ENCODE results near the gene ZNF862. TPM values are rescaled to one million over a fixed set of nuclear protein-coding genes. Genes with fewer than 3 reads are reported as not detected.
A peak's percentile ranks its signal among the peaks of the same experiment; 100 is the strongest.

ZNF862 gene
- total and polyA plus RNA-seq, 2 experiments from 2014 or later, result 0.94 to 2.3 TPM

DNA sequence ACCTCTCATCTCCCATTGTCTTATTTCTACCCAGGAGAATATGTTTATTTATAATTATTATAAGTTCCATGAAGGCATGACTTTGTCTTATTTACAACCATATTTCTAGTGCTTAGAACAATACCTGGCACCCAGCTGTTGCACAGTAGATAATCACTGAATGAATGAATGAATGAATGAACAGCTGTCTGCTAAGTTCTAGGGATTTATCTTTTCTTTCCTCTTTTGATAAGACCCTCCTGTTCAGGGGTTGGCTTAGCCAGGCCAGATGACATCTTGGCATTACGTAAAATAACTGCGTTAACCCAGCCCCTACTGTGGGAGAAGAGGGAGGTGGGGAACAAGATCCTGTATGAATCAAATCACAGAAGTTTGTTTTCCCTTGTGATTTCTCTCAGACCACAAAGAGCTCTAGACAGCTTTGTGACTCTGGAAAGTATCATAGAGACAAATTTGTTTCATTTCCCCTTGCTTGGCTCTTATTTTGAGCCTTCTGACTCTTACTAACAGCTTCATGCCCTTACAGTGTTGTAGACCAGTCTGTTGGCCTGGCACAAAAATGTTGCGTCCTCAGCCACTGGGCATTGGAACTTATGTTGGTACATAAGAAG lies 8.4 kb downstream of the ZNF862 start:
- H4K20me1 ChIP-seq (replicated peaks; ENCODE audit: insufficient read depth), result peaks cover 1% of the 10 kb centered on the region; the same call in 1 of the 2 replicates
- H3K27ac Mint-ChIP-seq, result no peak overlapping the region
- H3K9me3 Mint-ChIP-seq, result no peaks in the 10 kb centered on the region
- no peak for DNase-seq (ENCODE audit: low spot score)
- TF ChIP-seq POLR2AphosphoS5 (IDR thresholded peaks at IDR 0.05; ENCODE audit: low read depth), result no peak
- TF ChIP-seq, protein P1, sequence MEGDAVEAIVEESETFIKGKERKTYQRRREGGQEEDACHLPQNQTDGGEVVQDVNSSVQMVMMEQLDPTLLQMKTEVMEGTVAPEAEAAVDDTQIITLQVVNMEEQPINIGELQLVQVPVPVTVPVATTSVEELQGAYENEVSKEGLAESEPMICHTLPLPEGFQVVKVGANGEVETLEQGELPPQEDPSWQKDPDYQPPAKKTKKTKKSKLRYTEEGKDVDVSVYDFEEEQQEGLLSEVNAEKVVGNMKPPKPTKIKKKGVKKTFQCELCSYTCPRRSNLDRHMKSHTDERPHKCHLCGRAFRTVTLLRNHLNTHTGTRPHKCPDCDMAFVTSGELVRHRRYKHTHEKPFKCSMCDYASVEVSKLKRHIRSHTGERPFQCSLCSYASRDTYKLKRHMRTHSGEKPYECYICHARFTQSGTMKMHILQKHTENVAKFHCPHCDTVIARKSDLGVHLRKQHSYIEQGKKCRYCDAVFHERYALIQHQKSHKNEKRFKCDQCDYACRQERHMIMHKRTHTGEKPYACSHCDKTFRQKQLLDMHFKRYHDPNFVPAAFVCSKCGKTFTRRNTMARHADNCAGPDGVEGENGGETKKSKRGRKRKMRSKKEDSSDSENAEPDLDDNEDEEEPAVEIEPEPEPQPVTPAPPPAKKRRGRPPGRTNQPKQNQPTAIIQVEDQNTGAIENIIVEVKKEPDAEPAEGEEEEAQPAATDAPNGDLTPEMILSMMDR (conservative IDR thresholded peaks at IDR 0.05; ENCODE audit: low read depth in 2 of 2), result no peak
- no peaks in the 10 kb centered on the region for H3K36me3 ChIP-seq (ENCODE audit: insufficient read depth)
- no peaks in the 10 kb centered on the region for H3K4me1 ChIP-seq (ENCODE audit: insufficient read depth)
- H3K4me1 Mint-ChIP-seq, result peaks cover 8% of the 10 kb centered on the region
- H3K36me3 Mint-ChIP-seq (ENCODE audit: low read depth), result no peaks in the 10 kb centered on the region
- ATAC-seq, result no peak
- H3K27ac ChIP-seq (ENCODE audit: low read depth), result no peak overlapping the region
- no peak overlapping the region for H2AFZ ChIP-seq
- H3K4me3 ChIP-seq, result no peak overlapping the region
- no peaks in the 10 kb centered on the region for H3K9me2 ChIP-seq (ENCODE audit: insufficient read depth)
- H3F3A ChIP-seq (replicated peaks; ENCODE audit: low read depth), result no peaks in the 10 kb centered on the region
- no peaks in the 10 kb centered on the region for H3K79me2 ChIP-seq (replicated peaks; ENCODE audit: insufficient read depth)
- H3K4me2 ChIP-seq, result no peak overlapping the region
- peaks cover 8% of the 10 kb centered on the region; the same call in 1 of the 2 replicates for H3K27me3 ChIP-seq (ENCODE audit: insufficient read depth)
- H3K27me3 Mint-ChIP-seq (ENCODE audit: insufficient read depth, low read depth, poor library complexity), result peaks cover 3% of the 10 kb centered on the region
- no peak overlapping the region for H3K4me3 Mint-ChIP-seq

DNA sequence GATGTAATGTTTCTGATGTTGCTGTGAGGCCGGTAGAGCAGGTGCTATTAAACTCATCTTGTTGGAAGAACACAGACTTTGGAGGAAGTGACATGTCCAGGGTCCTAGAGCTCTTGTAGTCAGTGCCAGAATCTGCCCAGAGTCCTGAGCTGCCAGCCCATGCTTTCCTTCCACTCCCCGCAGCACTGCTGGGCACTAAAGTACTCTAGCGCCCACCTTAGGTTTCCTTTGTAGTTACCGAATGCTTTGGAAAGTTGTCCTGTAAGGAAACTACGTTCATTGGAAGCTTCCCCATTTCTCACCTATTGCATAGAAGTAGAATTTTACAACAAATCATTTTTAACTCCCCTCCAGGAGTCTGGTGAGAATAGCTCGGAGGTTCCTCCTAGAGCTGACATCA lies 11.0 kb downstream of the ZNF862 start:
- Histone ChIP-seq H3K79me2 (replicated peaks; ENCODE audit: insufficient read depth) (no peaks in the 10 kb centered on the region), H3K36me3 (ENCODE audit: insufficient read depth) (no peaks in the 10 kb centered on the region), H3F3A (replicated peaks; ENCODE audit: low read depth) (no peaks in the 10 kb centered on the region), H3K27ac (ENCODE audit: low read depth) (no peak overlapping the region), H3K9me2 (ENCODE audit: insufficient read depth) (no peaks in the 10 kb centered on the region), H3K4me1 (ENCODE audit: insufficient read depth) (peaks cover 3% of the 10 kb centered on the region; the same call in 1 of the 2 replicates), H4K20me1 (replicated peaks; ENCODE audit: insufficient read depth) (no peaks in the 10 kb centered on the region; the same call in 1 of the 2 replicates), H3K27me3 (ENCODE audit: insufficient read depth) (no peaks in the 10 kb centered on the region), H3K4me2 (no peak overlapping the region), H2AFZ (no peak overlapping the region), H3K4me3 (no peak overlapping the region)
- Mint-ChIP-seq H3K27me3 (ENCODE audit: insufficient read depth, low read depth, poor library complexity) (peaks cover 8% of the 10 kb centered on the region), H3K9me3 (no peaks in the 10 kb centered on the region), H3K36me3 (ENCODE audit: low read depth) (no peaks in the 10 kb centered on the region), H3K27ac (no peak overlapping the region), H3K4me3 (no peak overlapping the region), H3K4me1 (peaks cover 12% of the 10 kb centered on the region)
- ATAC-seq (peak; percentile 81), DNase-seq (ENCODE audit: low spot score) (peak; percentile 72)
- TF ChIP-seq, protein P2, sequence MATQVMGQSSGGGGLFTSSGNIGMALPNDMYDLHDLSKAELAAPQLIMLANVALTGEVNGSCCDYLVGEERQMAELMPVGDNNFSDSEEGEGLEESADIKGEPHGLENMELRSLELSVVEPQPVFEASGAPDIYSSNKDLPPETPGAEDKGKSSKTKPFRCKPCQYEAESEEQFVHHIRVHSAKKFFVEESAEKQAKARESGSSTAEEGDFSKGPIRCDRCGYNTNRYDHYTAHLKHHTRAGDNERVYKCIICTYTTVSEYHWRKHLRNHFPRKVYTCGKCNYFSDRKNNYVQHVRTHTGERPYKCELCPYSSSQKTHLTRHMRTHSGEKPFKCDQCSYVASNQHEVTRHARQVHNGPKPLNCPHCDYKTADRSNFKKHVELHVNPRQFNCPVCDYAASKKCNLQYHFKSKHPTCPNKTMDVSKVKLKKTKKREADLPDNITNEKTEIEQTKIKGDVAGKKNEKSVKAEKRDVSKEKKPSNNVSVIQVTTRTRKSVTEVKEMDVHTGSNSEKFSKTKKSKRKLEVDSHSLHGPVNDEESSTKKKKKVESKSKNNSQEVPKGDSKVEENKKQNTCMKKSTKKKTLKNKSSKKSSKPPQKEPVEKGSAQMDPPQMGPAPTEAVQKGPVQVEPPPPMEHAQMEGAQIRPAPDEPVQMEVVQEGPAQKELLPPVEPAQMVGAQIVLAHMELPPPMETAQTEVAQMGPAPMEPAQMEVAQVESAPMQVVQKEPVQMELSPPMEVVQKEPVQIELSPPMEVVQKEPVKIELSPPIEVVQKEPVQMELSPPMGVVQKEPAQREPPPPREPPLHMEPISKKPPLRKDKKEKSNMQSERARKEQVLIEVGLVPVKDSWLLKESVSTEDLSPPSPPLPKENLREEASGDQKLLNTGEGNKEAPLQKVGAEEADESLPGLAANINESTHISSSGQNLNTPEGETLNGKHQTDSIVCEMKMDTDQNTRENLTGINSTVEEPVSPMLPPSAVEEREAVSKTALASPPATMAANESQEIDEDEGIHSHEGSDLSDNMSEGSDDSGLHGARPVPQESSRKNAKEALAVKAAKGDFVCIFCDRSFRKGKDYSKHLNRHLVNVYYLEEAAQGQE (IDR thresholded peaks at IDR 0.05; ENCODE audit: unreplicated experiment), result no peak
- TF ChIP-seq POLR2AphosphoS5 (IDR thresholded peaks at IDR 0.05; ENCODE audit: low read depth) (no peak), CREB1 (CRISPR knock-in tag; IDR thresholded peaks at IDR 0.05; ENCODE audit: low read depth) (no peak)
- TF ChIP-seq, protein P3, sequence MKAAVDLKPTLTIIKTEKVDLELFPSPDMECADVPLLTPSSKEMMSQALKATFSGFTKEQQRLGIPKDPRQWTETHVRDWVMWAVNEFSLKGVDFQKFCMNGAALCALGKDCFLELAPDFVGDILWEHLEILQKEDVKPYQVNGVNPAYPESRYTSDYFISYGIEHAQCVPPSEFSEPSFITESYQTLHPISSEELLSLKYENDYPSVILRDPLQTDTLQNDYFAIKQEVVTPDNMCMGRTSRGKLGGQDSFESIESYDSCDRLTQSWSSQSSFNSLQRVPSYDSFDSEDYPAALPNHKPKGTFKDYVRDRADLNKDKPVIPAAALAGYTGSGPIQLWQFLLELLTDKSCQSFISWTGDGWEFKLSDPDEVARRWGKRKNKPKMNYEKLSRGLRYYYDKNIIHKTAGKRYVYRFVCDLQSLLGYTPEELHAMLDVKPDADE (IDR thresholded peaks at IDR 0.05), result no peak
- TF ChIP-seq, protein P1 (conservative IDR thresholded peaks at IDR 0.05; ENCODE audit: low read depth in 2 of 2), result peak; percentile 58 to 82
